ENCODE results near the gene KSR2.
A peak's percentile ranks its signal among the peaks of the same experiment; 100 is the strongest.

Gene KSR2

DNA sequence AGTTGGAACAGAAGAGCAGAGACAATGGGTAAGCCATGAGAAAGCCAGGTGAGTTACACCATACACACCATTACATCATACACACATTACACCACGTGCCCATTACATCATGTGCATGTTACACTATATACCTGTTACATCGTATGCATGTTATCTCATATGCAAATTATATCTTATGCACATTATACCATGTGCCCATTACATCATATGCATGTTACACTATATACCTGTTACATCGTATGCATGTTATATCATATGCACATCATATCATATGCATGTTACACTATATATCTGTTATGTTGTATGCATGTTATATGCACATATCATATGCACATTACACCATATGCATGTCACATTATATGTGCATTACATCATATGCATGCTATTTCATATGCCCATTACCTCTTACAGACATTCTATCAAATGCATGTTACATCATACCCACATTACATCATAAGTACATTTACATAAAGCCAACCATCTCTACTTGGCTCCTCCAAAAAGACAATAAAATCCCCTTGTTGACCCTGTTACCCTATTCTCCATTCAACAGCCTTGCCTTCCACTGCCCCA is 207.2 kb downstream of the KSR2 start (continued):
- TF ChIP-seq, protein P1, sequence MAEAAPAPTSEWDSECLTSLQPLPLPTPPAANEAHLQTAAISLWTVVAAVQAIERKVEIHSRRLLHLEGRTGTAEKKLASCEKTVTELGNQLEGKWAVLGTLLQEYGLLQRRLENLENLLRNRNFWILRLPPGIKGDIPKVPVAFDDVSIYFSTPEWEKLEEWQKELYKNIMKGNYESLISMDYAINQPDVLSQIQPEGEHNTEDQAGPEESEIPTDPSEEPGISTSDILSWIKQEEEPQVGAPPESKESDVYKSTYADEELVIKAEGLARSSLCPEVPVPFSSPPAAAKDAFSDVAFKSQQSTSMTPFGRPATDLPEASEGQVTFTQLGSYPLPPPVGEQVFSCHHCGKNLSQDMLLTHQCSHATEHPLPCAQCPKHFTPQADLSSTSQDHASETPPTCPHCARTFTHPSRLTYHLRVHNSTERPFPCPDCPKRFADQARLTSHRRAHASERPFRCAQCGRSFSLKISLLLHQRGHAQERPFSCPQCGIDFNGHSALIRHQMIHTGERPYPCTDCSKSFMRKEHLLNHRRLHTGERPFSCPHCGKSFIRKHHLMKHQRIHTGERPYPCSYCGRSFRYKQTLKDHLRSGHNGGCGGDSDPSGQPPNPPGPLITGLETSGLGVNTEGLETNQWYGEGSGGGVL (tag by site-specific recombination; IDR thresholded peaks at IDR 0.05): peak; percentile 21; the same call in 1 of the 2 replicates
- peak; percentile 33; the same call in 1 of the 2 replicates for TF ChIP-seq ZNF335 (tag by site-specific recombination; conservative IDR thresholded peaks at IDR 0.05)
- TF ChIP-seq, protein P2, sequence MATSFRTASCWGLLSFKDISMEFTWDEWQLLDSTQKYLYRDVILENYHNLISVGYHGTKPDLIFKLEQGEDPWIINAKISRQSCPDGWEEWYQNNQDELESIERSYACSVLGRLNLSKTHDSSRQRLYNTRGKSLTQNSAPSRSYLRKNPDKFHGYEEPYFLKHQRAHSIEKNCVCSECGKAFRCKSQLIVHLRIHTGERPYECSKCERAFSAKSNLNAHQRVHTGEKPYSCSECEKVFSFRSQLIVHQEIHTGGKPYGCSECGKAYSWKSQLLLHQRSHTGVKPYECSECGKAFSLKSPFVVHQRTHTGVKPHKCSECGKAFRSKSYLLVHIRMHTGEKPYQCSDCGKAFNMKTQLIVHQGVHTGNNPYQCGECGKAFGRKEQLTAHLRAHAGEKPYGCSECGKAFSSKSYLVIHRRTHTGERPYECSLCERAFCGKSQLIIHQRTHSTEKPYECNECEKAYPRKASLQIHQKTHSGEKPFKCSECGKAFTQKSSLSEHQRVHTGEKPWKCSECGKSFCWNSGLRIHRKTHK (tag by site-specific recombination; IDR thresholded peaks at IDR 0.05): no peak

DNA sequence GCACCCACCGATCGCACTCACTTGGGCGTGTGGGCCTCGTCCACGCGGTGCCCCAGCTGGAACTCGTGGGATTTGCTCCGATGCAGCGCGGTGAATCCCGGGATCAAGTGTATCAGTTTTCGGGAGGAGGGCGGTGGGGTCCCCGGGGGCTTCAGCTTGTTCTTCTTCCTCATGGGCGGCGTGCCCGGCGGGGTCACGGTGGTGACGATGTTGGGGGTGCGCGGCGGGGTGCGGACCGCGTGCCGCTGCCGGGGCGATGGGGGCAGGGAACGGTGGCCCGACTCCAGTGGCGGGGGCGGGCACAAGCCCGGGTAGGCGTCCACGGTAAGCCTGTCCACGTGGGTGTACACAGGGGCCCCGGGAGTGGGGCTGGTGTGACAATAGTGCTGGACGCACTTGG is 207.8 kb downstream of the KSR2 start:
- Histone ChIP-seq H3K36me3 (ENCODE audit: control insufficient read depth in 2 of 2, insufficient read depth in 1 of 2, low read length in 2 of 2) (no peaks in the 10 kb centered on the region), H3K4me1 (ENCODE audit: control insufficient read depth, insufficient read depth, low read length) (no peaks in the 10 kb centered on the region), H3K9me3 (ENCODE audit: control insufficient read depth, insufficient read depth, low read depth, low read length) (no peaks in the 10 kb centered on the region; the same call in 1 of the 2 replicates), H3K27ac (ENCODE audit: extremely low read depth, low read depth, low read length) (no peak overlapping the region), H3K4me3 (ENCODE audit: low read depth, low read length) (no peak overlapping the region)
- ChIA-PET POLR2A (no interaction called here), CTCF (no interaction called here)
- TF ChIP-seq, protein P3, sequence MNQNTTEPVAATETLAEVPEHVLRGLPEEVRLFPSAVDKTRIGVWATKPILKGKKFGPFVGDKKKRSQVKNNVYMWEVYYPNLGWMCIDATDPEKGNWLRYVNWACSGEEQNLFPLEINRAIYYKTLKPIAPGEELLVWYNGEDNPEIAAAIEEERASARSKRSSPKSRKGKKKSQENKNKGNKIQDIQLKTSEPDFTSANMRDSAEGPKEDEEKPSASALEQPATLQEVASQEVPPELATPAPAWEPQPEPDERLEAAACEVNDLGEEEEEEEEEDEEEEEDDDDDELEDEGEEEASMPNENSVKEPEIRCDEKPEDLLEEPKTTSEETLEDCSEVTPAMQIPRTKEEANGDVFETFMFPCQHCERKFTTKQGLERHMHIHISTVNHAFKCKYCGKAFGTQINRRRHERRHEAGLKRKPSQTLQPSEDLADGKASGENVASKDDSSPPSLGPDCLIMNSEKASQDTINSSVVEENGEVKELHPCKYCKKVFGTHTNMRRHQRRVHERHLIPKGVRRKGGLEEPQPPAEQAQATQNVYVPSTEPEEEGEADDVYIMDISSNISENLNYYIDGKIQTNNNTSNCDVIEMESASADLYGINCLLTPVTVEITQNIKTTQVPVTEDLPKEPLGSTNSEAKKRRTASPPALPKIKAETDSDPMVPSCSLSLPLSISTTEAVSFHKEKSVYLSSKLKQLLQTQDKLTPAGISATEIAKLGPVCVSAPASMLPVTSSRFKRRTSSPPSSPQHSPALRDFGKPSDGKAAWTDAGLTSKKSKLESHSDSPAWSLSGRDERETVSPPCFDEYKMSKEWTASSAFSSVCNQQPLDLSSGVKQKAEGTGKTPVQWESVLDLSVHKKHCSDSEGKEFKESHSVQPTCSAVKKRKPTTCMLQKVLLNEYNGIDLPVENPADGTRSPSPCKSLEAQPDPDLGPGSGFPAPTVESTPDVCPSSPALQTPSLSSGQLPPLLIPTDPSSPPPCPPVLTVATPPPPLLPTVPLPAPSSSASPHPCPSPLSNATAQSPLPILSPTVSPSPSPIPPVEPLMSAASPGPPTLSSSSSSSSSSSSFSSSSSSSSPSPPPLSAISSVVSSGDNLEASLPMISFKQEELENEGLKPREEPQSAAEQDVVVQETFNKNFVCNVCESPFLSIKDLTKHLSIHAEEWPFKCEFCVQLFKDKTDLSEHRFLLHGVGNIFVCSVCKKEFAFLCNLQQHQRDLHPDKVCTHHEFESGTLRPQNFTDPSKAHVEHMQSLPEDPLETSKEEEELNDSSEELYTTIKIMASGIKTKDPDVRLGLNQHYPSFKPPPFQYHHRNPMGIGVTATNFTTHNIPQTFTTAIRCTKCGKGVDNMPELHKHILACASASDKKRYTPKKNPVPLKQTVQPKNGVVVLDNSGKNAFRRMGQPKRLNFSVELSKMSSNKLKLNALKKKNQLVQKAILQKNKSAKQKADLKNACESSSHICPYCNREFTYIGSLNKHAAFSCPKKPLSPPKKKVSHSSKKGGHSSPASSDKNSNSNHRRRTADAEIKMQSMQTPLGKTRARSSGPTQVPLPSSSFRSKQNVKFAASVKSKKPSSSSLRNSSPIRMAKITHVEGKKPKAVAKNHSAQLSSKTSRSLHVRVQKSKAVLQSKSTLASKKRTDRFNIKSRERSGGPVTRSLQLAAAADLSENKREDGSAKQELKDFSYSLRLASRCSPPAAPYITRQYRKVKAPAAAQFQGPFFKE (tag by site-specific recombination; IDR thresholded peaks at IDR 0.05; ENCODE audit: borderline replicate concordance): no peak
- TF ChIP-seq ZNF670 (tag by site-specific recombination; IDR thresholded peaks at IDR 0.05; ENCODE audit: low read depth) (no peak), ZNF146 (tag by site-specific recombination; IDR thresholded peaks at IDR 0.05) (no peak), ZNF585B (tag by site-specific recombination; IDR thresholded peaks at IDR 0.05) (no peak), ZNF623 (tag by site-specific recombination; IDR thresholded peaks at IDR 0.05) (no peak)
- TF ChIP-seq, protein P4, sequence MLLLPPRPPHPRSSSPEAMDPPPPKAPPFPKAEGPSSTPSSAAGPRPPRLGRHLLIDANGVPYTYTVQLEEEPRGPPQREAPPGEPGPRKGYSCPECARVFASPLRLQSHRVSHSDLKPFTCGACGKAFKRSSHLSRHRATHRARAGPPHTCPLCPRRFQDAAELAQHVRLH (tag by site-specific recombination; IDR thresholded peaks at IDR 0.05): no peak
- TF ChIP-seq, protein P5, sequence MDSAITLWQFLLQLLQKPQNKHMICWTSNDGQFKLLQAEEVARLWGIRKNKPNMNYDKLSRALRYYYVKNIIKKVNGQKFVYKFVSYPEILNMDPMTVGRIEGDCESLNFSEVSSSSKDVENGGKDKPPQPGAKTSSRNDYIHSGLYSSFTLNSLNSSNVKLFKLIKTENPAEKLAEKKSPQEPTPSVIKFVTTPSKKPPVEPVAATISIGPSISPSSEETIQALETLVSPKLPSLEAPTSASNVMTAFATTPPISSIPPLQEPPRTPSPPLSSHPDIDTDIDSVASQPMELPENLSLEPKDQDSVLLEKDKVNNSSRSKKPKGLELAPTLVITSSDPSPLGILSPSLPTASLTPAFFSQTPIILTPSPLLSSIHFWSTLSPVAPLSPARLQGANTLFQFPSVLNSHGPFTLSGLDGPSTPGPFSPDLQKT (IDR thresholded peaks at IDR 0.05; ENCODE audit: borderline replicate concordance, low read depth, low read length): no peak
- TF ChIP-seq, protein P6, sequence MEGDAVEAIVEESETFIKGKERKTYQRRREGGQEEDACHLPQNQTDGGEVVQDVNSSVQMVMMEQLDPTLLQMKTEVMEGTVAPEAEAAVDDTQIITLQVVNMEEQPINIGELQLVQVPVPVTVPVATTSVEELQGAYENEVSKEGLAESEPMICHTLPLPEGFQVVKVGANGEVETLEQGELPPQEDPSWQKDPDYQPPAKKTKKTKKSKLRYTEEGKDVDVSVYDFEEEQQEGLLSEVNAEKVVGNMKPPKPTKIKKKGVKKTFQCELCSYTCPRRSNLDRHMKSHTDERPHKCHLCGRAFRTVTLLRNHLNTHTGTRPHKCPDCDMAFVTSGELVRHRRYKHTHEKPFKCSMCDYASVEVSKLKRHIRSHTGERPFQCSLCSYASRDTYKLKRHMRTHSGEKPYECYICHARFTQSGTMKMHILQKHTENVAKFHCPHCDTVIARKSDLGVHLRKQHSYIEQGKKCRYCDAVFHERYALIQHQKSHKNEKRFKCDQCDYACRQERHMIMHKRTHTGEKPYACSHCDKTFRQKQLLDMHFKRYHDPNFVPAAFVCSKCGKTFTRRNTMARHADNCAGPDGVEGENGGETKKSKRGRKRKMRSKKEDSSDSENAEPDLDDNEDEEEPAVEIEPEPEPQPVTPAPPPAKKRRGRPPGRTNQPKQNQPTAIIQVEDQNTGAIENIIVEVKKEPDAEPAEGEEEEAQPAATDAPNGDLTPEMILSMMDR (tag by site-specific recombination; IDR thresholded peaks at IDR 0.05): no peak
- TF ChIP-seq, protein P7, sequence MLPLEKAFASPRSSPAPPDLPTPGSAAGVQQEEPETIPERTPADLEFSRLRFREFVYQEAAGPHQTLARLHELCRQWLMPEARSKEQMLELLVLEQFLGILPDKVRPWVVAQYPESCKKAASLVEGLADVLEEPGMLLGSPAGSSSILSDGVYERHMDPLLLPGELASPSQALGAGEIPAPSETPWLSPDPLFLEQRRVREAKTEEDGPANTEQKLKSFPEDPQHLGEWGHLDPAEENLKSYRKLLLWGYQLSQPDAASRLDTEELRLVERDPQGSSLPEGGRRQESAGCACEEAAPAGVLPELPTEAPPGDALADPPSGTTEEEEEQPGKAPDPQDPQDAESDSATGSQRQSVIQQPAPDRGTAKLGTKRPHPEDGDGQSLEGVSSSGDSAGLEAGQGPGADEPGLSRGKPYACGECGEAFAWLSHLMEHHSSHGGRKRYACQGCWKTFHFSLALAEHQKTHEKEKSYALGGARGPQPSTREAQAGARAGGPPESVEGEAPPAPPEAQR (tag by site-specific recombination; IDR thresholded peaks at IDR 0.05): no peak

All from HEK293 (cell line).